GM10266 (cell line): ENCODE measurements around the gene TBL1XR1.

ENCODE experiments used
- DNase-seq: peaks from one replicate; pipeline ENCODE4 v3.0.0; 2012; ENCODE audit errors: extremely low spot score
- TF ChIP-seq, protein P1 (sequence below): IDR thresholded peaks from 2 replicates; pipeline ENCODE4 v1.5.1; 2012; ENCODE audit warnings: mild to moderate bottlenecking, low read depth; ENCODE audit not compliant: control insufficient read depth, insufficient read depth; ENCODE audit errors: missing control alignments

The TBL1XR1 gene

DNA sequence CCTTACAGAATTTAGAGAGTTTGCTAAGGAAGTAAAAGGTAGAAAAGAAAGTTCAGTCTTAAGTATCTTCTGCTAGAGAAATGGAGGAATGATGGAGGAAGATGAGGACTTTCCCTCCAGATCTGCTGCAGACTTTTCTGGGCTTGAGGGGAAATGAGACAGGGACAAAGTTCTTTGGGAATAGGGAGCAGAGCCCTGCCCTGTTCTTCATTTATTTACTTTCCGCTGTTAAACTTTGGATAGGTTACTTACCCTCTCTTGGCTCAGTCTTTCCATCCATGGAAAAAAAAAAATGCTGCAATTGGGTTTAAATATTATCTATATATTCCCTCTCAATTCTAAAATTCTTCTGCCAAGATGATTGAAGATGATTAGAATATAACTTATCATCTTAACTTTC, 202.9 kb downstream of the TBL1XR1 start:
- DNase-seq = no peak
- TF ChIP-seq, protein P1, sequence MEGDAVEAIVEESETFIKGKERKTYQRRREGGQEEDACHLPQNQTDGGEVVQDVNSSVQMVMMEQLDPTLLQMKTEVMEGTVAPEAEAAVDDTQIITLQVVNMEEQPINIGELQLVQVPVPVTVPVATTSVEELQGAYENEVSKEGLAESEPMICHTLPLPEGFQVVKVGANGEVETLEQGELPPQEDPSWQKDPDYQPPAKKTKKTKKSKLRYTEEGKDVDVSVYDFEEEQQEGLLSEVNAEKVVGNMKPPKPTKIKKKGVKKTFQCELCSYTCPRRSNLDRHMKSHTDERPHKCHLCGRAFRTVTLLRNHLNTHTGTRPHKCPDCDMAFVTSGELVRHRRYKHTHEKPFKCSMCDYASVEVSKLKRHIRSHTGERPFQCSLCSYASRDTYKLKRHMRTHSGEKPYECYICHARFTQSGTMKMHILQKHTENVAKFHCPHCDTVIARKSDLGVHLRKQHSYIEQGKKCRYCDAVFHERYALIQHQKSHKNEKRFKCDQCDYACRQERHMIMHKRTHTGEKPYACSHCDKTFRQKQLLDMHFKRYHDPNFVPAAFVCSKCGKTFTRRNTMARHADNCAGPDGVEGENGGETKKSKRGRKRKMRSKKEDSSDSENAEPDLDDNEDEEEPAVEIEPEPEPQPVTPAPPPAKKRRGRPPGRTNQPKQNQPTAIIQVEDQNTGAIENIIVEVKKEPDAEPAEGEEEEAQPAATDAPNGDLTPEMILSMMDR = no peak

GRCh38 chr3:176992978-176993377, 204.3 kb downstream of the TBL1XR1 start:
- TF ChIP-seq, protein P1 = no peak
- no peak for DNase-seq

- DNase-seq = no peak
- TF ChIP-seq, protein P1 = no peak
Observed at GRCh38 chr3:176992565-176992964, 204.7 kb downstream of the TBL1XR1 start.

GRCh38 chr3:176988795-176989194, 208.5 kb downstream of the TBL1XR1 start:
- DNase-seq = no peak
- TF ChIP-seq, protein P1 = no peak

DNA sequence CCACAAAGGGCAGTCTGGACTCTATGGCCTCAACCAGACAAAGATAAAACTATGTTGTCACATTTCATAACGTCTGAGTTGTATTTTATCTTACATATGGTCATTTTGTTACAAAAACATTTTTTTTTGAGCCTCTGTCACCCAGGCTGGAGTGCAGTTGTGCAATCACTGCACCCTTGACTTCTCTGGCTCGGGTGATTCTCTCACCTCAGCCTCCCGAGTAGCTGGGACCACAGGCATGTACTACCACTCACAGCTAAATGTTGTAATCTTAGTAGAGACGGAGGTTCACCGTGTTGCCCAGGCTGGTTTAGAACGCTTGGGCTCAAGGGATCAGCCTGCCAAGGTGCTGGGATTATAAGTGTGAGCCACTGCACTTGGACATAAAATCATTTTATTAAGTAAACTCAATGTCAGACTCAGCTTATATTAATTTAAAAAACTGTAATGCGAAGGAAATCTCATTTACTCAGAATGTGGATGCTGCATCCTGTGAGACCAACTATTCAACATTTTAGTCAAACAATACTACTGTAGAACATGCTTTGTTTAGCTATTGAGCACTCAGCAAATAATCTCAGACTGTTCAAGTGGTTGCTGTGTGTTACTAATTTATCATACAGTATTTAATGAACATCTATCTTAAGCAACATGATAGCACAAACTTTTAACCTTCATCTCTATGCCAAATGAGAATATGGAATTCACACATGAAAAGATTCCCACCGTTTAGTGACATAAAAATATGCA, 209.2 kb downstream of the TBL1XR1 start:
- TF ChIP-seq, protein P1 = no peak
- DNase-seq = no peak

DNA sequence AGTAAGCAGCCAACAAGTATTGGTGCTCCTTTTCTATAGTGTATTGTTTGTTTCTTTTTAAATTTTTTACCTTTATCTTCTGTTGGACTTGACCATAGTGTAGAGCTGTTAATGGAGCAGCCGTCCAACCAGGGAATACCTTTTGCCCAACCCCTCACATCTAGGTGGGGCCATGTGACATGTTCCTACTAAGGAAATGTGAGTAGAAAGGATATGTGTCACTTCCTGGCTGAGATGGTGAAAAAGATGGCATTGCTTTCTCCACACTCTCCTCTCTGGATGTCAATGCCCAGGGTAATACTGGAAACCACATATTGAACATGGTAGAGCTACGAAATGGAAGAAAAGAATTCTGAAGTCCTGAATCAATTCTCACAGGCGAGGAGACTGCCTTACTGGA, 218.8 kb downstream of the TBL1XR1 start:
- no peak for DNase-seq
- TF ChIP-seq, protein P1 = no peak

GRCh38 chr3:176977331-176977730, 220.0 kb downstream of the TBL1XR1 start:
- TF ChIP-seq, protein P1 = no peak
- DNase-seq = no peak
